Activated T-helper 1 cell treated with anti-CD3 and anti-CD28 coated beads, Interleukin-2, amount 50 U/mL, for 16 hours (primary cell): Measurements from ENCODE around the gene TMCO6.
"Not testable (repeated sequence)": the region's sequence is repeated elsewhere in the genome, so short reads cannot be mapped to it uniquely, and the experiment has no call there.

Experiments used
- DNase-seq, 2 donors: peaks; one replicate each; pipeline ENCODE4 v3.0.0-alpha.2; 2020; ENCODE audit warnings: low read depth in 1 of 2, low spot score in 1 of 2

TMCO6 gene

DNA sequence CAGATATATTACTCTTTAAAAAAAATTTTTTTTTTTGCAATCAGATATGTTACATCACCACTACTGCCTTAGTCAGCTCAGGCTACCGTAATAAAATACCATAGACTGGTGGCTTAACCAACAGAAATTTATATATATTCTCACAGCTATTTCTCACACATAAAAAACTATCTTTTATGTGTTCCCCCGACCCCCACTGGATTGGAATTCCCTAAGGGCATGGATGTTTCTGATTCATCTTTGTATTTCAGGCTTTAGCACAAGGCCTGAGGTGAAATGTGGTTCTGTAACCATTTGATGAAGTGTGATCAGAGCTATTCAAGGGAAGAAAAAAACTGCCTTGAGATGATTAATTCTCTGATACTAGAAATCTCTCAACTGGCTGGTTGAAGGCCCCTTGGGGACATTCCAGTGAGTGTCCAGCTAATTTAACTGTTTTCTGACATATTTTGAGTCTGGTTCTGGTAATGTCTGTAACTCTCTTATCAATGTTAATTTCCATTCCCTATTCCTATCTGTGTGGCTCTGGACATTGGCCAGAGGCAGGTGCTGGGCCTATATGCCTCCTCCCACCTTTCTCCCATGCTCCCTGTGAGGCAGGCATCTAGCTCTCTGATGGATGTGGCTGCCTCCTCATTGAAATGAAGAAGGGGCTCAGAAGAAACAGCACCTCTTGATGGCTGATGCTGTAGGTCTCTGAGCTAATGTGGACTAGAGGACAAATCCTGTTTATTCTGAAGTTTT, 8.8 kb upstream of the TMCO6 start:
- no peak for DNase-seq

DNA sequence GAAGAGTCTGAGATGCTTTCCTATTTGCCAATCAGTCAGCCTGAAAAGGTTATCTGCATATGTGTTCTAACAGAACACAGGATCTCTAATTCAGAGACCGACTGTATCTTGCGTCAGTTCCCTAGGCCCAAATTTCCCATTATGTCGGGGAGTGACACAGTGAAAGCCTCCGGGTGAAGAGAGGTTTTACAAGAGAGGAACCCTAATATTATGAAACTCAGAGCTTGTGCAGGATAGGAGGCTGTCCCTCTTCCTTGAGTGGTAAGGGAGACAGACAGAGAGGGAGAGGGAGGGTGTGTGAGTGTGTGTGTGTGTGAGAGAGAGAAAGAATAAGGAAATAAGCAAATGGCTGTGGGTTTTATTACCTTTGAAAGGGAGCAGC, 8.2 kb upstream of the TMCO6 start:
- no peak for DNase-seq

DNA sequence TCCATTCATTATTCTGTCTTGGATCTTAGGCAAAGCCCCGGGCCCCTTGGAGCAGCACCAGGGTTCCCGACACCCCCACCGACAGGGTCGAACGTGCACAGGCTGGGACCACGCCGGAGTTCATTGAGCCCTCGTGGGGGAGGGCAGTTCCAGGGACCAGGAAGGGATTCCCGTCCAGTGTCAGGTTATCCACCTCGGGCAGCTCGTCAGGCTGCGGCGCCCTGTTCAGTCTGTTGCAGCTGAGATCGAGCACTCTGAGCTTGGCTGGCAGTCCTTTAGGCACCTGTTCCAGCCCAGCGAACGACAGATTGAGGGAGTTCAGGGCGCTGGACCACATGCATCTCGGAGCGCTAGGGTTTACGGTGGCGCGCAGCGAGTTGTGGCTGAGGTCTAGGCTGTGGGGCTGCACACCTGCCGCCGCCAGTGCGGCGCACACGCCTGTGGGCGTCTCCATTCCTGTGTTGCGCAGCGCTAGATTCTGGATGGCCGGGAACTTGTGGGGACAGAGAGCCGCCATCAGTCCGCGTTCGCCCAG, 7.4 kb upstream of the TMCO6 start:
- no peak for DNase-seq

DNA sequence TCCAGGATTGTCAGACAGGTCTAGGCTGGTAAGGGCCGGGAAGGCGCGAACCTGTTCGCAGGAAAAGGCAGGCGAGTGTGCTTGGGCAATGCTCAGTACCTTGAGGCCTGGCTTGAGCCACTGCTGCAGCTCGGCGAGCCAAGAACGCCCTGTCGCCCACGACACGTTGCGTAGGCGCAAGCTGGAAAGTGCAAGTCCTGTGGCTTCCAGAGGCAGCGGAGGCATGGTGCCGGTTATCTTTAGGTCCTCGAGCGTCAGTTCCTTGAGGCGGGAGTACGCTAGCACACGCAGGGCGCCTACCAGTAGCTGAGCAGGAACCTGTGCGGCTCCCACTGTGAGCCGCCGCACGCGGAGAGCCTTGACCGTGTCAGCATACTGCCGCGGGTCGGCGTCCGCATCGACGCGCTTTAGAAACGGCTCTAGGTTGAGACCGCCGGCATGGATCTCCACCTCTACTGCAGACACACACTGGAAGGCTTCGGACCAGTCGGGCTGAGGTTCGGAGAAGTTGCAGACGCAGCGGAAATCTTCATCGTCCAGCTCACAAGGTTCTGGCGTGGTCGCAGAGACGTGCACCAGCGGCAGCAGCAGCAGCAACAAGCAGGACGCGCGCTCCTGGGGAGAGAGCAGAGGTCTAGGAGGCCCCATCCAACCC, 6.8 kb upstream of the TMCO6 start:
- peak in 1 of 2 donors; percentile 19 for DNase-seq

DNA sequence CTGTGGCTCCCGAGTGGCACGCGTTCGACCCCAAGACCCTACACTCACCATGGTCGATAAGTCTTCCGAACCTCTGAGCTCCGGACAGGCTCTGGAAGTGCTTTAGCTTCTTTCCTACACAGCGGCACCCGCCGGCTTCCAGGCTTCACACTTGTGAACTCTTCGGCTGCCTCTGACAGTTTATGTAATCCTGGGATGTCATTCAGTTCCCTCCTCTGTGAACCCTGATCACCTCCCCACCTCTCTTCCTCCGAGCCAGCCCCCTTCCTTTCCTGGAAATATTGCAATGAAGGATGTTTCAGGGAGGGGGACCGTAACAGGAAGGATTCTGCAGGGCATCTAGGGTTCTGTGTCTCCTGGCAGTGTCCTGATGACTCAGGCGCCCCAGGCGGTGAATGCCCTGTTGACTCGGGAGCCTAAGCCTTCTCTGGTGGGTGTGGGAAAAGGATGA, 6.2 kb upstream of the TMCO6 start, which contains the start of gene CD14:
CD14 (minus strand) TSS at position 155 of the 451 bp plus-strand sequence; CDS start at position 51, 104 bp downstream.
- DNase-seq: no peak

DNA sequence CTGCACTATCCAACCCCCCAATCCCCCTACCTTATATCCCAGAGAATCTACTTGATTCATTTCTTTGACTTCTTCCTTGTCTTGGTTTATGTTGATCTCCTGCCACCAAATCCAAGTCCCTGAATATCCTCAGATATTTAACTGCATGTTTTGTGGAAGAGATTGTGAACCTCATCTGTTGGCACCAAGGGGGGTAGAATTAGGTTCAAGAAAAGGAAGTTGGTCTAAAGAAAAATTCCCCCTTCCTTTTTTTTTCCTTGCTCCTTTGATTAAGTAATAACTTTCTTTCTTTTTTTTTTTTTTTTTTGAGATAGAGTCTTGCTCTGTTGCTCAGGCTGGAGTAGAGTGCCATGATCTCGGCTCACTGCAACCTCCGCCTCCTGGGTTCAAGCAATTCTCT, 5.8 kb upstream of the TMCO6 start:
- no peak for DNase-seq

DNA sequence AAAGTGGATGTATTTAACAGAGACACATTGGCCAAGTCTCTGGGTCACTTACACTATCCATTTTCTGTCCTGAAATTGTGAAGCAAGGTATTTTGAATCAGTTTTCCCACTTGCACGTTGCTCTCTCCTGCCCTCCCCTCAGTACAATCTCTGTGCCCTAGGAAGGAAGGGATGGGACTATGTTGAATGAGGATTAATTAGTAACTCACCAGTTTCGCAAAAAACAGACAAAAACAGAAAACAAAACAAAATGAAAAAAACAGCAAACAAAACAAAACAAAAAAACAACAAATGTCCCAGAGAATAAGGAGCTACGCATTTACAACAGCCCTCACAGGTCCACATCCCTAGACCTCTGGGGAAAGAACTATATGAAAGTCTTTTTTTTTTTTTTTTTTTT, 5.1 kb upstream of the TMCO6 start:
- DNase-seq: no peak

DNA sequence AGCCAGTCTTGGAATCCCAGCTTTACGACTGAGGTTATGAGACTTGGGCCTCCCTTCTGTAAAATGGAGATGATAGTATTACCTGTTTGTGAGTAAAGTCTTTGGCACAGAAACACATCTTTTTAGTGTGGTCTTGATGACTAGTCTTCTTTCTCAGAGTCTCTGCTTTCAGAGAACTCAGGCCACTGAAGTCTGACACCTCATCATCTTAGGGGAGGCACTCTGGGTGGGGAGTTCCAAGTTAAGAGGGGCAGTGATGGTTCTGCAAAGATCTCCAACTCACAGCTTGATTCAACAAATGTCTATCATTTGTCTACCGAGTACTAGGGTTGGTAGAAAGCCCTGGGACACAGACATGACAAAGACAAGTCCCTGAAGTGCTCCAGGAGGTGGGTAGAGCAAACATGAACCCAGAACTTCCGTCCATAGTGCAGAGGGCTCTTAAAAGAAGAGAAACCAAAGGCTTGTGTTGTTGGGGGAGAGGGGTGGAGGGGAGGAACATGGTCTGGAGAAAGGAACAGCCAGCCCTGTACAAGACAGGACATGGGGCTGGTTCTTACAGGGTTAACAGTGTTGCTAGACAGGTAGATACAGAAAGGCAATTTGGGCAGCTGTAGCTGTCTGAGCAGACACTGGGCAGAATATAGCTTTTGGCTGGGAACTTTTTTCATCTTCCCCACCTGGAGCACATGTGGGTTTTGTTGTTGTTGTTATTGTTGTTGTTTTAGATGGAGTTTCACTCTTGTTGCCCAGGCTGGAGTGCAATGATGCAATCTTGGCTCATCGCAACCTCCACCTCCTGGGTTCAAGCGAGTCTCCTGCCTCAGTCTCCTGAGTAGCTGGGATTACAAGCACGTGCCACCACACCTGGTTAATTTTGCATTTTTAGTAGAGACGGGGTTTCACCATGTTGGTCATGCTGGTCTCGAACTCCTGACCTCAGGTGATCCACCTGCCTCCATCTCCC, 3.7 kb upstream of the TMCO6 start:
- DNase-seq: no peak

DNA sequence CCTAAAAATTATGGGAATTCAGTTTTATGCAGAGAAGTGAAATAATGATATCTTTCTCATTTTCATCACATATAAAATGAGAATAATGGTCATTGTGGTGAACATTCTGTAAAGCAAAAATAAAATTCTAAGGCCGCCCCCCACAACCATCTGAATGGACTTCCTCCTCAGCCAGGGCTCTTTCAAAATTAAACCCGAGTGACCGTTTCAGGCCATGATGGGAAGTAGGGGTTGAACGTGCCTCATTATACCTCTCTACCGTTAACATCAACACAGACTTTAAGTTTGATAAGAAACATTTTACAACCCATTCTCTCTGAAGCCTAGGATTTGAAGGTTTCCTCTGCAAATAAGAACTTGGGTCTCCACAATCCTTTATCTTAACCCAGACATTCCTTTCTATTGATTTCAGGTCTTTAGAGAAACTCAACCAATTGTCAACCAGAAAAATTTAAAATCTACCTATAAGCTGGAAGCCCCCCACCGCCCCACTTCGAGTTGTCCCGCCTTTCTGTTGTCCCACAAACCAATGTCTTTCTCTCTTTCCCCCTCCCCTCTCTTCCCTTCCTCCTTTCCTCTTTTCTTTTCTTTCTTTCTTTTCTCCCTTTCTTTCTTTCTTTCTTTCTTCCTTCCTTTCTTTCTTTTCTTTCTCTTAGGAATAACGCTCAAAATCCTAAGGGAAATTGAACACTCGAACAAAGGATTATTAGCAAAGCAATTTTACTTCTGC, 1.7 kb upstream of the TMCO6 start:
- no peak for DNase-seq

DNA sequence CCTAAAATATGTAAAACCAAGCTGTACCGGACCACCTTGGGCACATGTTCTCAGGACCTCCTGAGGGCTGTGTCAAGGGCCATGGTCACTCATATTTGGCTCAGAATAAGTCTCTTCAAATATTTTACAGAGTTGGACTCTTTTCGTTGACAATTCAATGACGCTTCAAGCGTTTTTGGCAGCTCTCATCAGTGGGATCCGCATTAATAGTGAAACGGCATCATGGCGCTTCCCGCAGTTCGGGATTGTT, 428 bp upstream of the TMCO6 start:
- not testable (repeated sequence) for DNase-seq

DNA sequence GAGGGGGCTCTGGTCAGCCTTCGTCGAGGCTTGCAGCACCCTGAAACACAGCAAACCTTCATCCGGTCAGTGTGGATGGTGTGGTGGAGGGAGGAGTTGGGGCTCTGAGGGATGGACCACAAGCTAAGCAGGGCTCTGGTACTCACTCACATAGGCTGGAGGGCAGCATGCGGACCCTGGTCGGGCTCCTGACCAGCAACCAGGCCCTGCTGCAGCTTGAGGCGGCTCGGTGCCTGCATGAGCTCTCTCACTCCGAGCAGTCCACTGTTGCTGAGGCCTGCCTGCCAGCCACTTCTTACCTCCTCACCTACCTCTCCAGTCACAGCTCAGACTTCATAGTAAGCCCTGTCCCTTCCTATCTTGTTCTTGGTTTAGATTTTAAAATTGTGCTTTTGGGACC, 2.5 kb downstream of the TMCO6 start:
- DNase-seq: no peak

DNA sequence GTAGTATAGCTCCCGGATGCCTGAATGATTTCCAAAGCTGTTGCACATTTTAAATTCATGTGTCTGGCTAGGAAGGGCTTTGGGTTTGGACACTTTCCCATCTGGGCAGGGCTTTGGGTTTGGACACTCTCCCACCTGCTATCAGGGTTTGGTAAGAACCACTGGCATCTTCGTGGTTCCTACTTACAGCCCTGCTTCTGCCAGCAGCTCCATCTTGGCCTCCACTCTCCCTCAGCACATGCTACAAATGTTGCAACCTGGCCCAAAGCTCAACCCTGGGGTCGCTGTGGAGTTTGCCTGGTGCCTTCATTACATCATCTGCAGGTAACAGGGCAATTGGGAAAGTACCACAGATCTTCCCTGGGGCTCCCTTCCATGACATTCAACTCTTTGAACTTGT, 3.5 kb downstream of the TMCO6 start:
- no peak for DNase-seq

DNA sequence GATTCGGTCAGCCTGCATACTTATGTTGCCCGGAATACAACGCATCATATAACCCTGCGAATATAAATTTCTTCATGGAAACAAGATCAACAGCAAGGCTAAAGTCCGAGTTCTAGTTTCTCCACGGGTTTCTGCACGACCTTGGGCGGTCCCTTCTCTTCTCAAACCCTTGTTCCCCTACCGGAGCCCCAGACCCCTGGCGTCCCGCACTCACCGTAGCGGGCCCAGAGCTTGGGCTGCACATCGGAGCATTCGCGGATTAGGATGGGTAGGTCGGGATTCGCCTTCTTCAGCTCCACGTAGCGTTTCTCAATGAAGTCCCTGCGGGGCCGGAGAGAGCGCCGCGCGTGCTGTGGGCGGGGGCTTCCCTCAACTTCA, 7.8 kb downstream of the TMCO6 start:
- no peak for DNase-seq

DNA sequence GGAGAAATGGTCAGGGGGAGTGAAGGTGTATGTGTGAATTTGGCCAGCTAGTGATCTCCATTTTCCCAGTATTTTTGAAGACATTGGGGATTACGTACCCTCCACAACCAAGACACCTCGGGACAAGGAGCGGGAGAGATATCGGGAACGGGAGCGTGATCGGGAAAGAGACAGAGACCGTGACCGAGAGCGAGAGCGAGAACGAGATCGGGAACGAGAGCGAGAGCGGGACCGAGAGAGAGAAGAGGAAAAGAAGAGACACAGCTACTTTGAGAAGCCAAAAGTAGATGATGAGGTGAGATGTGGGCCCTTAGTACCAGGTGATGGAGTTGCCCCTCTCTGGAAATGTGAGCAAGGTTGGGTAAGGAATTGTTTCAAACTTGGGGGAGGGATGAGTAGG, 19.6 kb downstream of the TMCO6 start:
- no peak for DNase-seq

DNA sequence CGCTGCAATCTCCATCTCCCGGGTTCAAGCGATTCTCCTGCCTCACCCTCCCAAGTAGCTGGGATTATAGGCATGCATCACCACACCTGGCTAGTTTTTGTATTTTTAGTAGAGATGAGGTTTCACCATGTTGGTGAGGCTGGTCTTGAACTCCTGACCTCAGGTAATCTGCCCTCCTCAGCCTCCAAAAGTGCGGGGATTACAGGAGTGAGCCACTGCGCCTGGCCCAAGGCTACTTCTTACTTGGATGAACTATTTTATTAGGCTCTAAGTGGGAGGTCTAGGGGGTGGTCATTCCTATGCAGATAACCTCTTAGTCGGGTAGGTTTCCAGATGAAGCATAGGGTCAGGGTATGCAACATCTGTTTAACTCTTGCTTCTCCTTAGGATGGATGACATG, 21.1 kb downstream of the TMCO6 start:
- DNase-seq: not testable (repeated sequence)

DNA sequence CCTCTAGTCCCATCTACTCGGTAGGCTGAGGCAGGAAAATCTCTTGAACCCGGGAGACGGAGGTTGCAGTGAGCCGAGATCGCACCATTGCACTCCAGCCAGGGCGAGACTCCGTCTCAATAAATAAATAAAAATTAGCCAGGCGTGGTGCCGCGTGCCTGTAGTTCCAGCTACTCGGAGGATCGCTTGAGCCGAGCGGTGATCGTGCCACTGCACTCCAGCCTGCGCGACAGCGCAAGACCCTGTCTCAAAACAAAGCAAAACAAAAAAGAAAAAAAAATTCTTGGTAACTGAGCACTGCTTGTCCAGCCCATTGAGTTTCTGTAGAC, 24.7 kb downstream of the TMCO6 start:
- no peak for DNase-seq

DNA sequence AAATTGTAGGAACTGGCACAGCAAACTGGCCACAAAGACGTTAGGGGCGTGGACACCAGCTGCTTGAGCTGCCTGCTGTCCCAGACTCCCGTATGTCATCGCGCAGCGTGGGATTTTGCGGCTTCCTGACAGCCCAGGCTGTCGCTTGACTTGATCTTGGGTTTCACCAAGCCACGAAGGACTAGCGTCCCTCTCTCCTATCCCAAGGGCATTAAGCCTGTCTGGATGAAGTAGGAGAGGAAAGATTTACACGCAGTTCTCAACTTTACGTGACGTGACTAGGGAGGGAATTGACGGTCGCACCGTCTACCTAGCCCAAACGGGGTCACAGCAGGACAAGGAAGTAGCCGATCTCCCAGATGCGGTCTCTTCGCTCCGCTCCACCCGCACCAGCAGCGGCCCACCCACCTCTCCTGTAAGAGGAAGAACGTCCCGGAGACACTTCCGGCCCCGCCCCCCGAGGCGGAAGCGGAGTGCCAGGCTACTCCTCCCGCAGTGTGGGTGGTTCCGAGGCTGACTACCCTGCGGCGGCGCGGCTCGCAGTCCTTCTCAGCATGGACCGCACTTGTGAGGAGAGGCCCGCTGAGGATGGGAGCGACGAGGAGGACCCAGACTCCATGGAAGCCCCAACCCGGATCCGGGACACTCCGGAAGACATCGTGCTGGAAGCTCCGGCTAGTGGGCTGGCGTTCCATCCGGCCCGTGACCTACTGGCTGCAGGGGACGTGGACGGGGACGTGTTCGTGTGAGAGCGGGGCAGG, 25.3 kb downstream of the TMCO6 start, which contains the start of gene WDR55:
WDR55 (plus strand) TSS at position 546 of the 761 bp plus-strand sequence; CDS start at position 555, 9 bp downstream.
- peak; percentile 92 to 95 for DNase-seq

DNA sequence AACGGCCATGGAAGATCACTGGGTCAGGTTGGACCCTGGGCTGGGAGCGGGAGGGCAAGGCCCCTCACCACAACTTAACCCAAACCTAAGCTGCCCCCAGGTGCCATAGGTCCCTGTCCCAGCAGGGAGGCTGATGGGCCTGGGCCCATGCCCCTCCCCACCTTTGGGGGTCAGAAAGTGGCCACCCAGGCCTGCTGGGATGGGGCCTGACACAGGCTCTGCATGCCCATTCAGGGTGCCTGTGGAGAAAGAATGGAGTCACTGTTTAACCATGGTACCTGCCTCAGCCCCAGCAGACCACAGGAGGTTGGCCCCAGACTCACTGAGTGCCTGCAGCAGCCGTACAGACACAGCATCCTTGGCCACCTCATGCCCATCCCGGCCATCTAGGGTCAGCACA, 31.8 kb downstream of the TMCO6 start:
- not testable (repeated sequence) for DNase-seq

DNA sequence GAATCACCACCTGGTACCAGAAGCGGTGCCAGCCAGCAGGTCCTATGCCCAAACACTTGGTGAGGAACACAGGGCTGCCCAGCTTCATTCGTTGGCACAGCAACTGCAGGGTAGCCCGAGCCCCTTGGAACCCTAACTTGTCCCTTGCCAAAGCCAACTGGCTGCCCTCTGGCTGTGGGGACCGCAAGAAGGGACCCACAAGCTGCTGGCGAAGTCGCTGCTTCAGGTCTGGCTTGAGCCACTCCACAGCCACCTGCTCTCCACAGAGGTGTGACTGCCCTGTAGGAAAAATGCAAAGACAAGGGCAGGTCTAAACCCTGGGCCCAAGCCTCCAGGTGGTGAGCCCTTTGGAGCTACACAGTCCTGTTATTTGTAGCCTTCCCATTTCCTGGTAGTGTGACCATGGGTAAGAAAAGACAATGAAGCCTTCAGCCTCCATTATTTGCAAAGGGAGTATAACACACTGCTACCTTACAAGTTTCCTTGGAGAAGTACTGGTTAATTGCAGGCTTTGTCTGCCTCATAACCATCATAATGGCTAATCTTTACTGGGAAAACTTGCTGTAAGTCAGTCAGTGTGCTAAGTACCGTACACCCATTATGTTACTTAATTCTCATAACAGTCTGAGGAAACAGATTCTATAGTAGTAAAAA, 32.3 kb downstream of the TMCO6 start:
- no peak for DNase-seq
